ENCODE results near the gene ZDHHC6. TPM values are rescaled to one million over a fixed set of nuclear protein-coding genes. Genes with fewer than 3 reads are reported as not detected.
"Not testable (repeated sequence)": the region's sequence is repeated elsewhere in the genome, so short reads cannot be mapped to it uniquely, and the experiment has no call there.

ZDHHC6 gene
- total RNA-seq, 1 donor from 2014 or later, result 30.4 TPM

DNA sequence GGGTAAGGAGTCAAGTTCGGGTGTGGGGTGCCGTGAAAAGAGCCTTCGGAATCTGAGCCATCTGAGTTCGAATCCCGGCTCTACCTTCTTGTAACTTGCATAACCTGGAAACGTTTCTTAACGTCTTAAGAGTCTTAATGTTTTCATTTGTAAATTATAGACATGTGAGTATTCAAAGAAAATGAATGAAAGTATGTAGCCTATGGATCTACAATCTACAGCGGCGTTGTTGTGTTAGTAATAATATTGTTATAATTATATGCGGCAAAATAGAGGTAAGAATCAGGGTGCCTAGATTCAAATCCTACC, 860 bp upstream of the ZDHHC6 start:
- ATAC-seq (no peak), DNase-seq (ENCODE audit: low spot score) (no peak)
- intact Hi-C loops (cut with DNase I), result no loop called here

DNA sequence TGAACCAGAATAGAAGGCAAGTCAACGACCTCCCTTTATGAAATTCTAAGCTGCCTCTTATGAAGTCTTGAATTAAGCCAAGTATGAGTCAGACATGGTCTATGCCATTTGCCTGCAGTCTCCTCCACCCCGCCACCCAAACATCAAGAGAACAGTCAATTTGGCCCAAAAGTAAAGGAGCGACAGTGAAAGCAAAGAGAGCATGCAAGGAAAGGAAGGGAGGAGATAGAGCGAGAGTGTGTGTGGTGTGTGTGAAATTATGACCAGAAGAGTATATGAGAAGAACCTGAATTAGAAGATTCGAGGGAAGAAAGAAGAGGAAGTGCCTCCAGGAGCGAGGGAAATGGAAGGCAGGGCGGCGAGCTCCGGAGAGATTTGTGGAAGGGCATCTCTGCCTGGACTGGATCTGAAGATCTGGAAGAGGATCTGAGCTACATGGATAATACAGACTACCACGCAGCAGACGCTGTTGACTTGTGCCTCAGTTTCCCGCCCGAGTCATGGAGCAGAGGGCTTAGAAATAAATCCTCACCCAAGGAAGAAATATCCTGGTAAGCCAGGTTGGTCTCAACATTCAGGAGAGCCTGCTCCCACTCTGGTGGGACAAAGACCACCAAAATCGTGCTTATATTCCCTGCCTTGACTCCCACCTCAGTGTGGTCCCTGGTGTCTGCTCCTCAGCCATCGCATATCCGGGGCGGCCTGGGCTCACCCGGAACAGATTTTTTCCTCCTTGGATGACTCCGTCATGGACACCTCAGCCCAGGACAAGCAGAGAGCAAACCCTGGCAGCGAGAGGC, 459 bp downstream of the ZDHHC6 start:
- intact Hi-C loops (cut with DNase I), result no loop called here
- peak; percentile 83 for ATAC-seq
- no peak for DNase-seq (ENCODE audit: low spot score)

DNA sequence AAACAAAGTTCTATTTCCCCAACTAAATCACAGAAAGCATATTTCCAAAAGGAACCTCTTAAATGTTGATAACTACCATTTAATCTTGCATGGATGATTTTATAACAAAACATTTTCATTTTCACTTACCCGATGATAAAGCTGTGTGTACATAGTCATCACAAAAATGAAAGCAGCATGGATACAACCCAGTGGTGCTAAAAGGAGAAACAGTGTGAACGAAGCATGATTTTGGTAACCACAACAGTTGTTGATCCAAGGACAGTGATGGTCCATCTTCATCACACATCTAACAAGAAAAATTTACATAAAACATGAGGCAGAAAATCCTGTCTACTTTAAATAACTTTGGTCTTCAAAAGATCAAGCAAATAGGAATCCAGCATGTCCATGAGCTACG, 4.7 kb downstream of the ZDHHC6 start:
- intact Hi-C loops (cut with DNase I), result no loop called here

DNA sequence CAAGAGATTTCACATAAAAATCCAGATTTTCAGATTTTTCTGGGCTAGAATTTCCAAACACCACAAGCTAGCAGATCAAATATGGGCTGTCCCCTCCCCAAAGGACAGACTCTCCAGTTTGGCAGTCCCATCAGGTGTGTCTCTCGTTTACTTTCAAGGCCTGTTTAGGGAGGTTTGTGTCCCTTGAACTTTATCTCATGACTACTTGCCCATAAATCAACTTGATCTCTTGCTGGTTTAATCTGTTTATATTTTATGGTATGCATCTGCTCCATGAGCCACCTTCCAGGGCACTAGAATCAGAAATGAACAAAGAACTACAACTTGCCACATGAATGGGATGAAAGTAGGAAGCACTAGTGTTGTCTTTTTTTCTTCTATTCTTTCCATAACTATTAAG, 5.2 kb downstream of the ZDHHC6 start:
- ATAC-seq (no peak), DNase-seq (ENCODE audit: low spot score) (no peak)
- intact Hi-C loops (cut with DNase I), result no loop called here

More for the DNA sequence above, 4.7 kb downstream of the ZDHHC6 start:
- ATAC-seq (no peak), DNase-seq (ENCODE audit: low spot score) (no peak)

DNA sequence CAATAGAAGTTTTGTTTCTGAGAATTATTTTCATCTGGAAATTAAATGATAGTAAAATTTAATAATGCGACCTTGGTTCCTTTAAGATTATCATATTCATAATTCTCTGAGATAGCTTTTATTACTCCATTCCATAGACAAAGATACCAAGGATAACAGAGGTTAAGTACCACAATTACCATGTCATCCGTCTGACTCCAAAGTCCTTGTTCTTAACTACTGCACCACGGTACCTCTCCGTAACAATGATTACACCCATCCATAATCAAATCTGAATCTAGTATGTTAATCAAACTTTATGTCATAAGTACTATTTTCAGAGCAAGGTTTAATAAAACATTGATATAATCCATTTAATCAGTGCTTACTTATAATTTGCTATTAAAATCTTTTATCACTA, 8.4 kb downstream of the ZDHHC6 start:
- intact Hi-C loops (cut with DNase I), result no loop called here
- DNase-seq (ENCODE audit: low spot score), result no peak
- ATAC-seq, result no peak

DNA sequence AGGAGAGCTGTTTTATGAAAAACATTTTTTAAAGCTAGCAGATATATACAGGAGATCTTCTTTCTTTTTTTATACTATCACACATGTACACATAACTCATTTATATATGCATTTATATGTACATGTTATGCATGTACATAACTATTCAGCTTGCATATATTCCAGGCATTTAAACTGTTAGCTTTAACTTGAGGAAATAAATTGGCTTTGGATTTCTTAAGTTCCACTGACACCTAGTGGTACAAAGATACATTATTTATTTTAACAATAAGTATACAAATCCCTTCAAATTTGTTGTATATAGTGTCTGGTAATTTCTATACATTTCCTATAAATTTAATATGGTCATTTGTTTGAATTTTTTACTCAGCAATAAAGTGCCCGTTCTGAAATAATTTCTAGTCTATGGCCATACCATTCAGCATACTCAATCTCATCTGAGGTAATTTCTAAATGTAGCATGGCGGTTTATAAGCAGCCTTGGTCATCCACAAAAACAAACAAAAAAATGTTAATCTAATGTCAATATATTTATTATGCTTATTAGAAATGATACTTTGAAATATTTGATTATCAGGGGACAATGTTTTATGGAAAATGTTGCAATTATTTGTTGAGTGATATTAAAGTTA, 11.6 kb downstream of the ZDHHC6 start:
- intact Hi-C loops (cut with DNase I), result no loop called here
- ATAC-seq, result no peak
- DNase-seq (ENCODE audit: low spot score), result no peak

DNA sequence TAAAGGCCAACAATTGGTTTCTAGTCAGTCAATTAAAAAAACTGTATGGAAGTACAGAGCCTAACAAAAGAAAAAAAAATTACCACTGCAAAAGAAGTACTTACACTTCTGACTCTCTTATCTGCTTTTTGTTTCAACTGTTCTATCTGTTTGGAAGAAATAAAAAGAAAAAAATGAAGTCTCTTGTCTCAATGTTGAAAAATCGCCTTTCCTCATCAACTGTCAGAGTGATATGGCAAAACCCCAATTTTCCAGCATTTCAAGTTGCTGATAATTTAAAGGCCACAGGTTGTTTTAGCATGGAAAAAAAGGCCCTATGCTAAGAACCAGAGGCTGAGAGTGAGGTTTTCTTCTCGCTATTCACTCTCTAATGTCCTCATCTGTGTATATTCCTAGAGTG, 13.6 kb downstream of the ZDHHC6 start:
- intact Hi-C loops (cut with DNase I), result no loop called here
- no peak for DNase-seq (ENCODE audit: low spot score)
- no peak for ATAC-seq

DNA sequence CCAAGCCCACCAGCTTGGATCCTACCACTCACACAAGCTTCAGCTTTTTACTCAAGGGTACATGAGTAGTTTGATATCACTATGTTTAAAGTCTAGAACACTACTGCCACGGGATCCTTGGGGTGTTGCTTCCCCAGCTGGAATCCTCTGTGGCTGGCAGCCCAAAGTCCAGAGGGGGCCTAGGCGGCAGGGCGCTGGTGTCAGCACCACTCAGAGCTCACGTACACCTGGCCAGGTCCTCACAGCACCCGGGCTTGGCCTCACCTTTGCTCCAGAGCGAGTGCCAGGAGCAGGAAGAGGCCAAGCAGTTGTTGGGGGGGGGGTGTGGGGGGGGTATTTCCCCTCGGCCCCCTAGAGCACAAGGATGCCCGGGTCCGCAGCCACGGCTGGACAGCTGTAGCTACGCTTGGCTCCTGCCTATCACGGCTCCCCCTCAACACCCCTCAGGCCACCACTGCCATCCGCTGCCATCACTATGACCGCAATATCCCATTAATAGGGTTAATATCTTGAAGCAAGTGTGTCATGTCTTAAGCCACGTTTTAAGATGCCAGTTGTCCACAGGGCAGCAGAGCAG, 17.0 kb downstream of the ZDHHC6 start:
- DNase-seq (ENCODE audit: low spot score) (no peak), ATAC-seq (no peak)
- intact Hi-C loops (cut with DNase I), result no loop called here

DNA sequence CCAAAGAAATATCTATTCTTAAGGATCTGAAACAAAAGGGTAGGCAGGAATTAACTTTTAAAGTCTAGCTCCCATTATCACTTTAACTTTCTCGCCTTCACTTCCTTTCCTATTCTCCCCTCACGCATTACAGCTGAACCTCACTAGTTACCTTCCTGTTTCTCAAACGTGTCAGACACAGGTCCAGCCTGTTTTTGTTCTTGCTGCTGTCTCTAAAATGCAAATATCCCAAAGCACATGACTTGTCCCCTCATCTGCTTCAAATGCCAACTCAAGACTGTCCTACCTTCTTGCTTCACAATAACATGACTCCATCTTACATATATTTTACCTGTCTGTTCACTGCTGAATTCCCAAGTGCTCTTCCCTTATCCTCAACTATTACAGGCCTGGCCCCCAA, 17.6 kb downstream of the ZDHHC6 start:
- intact Hi-C loops (cut with DNase I), result no loop called here
- ATAC-seq, result no peak
- no peak for DNase-seq (ENCODE audit: low spot score)

DNA sequence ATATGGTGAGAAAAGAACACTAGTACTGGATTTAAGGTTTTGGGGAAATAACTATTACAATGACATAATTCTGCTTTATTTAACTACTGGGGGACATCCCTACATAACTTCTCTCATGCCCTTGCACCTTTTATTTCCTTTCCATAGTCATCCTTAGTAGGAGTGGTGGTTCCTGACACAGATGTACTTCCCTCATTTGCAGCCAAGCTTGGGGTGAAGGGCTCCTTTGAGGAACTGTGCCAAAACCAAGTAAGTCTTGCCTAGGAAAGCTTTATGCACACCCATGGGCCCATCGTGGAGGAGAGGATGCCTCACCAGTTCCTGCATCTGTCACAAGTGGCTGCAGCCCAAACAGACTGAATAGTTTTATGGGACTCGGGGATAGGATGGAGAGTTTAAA, 20.6 kb downstream of the ZDHHC6 start:
- DNase-seq (ENCODE audit: low spot score), result no peak
- ATAC-seq, result no peak
- intact Hi-C loops (cut with DNase I), result no loop called here

DNA sequence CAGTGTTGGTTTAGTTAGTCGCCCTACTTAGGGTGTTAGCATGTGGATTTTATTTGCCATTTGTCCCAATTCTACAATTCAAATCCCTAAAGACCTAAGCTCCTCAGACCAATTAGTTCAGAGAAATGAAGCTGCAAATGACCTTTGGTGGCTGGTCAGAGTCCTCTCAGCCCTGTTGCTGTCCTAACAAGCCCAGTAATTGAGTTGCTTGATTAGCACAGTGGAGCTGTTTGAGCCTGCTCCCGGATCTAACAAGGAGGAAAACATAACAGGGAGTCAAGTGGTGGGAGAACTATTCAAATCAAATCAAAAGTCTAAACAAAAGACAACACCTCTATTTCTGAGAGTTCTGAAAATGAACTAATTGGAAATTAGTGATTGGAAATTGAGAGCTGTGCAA, 22.1 kb downstream of the ZDHHC6 start:
- intact Hi-C loops (cut with DNase I), result no loop called here
- DNase-seq (ENCODE audit: low spot score) (no peak), ATAC-seq (no peak)

DNA sequence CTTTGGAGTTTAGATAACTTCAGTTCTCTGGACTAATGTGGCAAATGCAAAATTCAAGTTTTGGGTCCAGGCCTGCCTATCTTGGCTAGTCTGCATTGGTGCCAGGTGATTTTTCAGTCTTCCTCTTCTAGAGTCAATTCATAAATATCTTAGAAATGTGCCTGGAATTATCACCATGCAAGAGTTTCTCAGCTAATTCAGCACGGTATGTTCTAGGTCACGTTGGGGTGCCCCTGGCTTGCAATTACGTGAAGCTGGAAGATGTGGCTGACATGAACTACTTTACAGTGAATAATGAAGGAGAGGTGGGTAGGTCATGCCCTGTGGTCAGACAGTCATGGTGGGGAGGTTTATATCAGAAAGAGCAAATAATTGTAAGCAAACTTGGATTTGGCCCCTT, 25.0 kb downstream of the ZDHHC6 start:
- DNase-seq (ENCODE audit: low spot score), result no peak
- intact Hi-C loops (cut with DNase I), result no loop called here
- ATAC-seq, result no peak

DNA sequence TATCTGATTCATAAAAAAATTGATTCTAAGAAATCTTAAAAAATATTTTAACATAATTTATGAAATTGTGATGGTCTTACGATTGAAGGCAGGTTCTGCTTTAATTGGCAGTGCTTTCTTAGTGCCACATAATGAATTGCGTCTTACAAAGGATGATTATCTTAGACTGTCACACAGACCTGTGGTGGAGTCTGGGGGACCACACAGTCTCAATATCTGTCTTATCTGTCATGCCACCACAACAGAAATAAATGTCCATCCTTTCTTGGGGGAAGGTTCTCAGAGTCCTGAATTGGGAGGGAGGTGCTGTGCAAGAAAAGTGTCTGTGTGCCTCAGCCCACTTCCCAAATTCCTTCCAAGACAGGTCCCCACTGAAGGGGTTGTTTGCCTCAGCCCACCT, 34.0 kb downstream of the ZDHHC6 start:
- ATAC-seq, result no peak
- DNase-seq (ENCODE audit: low spot score), result no peak
- intact Hi-C loops (cut with DNase I), result no loop called here

DNA sequence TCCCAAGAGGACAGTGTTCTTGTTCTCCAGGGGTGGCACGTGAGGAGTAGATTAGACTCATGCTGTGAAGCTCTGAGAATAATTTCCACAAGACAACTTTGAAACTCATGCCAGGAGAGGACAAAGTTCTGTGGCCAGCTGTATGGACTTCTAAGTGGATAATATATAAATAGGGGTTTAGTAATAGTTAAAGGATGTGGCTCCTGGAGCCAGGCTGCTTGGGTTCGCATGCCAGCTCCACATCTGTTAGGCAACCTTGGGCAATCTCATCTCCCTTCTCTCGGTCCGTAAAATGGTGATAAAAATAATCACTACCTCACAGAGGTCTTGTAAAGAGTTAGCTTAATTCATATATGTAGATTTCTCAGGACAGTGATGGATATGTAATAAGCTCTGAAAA, 37.0 kb downstream of the ZDHHC6 start:
- no peak for ATAC-seq
- intact Hi-C loops (cut with DNase I), result no loop called here
- DNase-seq (ENCODE audit: low spot score), result no peak

DNA sequence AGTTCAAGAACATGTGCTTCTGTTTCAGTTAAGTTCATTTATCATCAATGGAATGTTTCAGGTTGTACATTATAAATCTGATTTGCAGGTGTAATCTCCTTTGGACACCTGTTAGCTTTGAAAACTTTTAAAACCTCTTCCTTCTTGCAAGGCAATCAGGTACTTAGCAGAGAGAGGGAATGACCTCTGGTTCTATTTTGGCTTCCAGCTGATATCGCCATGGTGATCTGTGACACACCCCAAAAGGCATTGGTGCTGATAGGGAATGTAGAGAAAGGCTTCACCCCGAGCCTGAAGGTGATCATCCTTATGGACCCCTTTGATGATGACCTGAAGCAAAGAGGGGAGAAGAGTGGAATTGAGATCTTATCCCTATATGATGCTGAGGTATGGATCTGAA, 37.4 kb downstream of the ZDHHC6 start:
- intact Hi-C loops (cut with DNase I), result no loop called here
- DNase-seq (ENCODE audit: low spot score), result no peak
- ATAC-seq, result no peak

DNA sequence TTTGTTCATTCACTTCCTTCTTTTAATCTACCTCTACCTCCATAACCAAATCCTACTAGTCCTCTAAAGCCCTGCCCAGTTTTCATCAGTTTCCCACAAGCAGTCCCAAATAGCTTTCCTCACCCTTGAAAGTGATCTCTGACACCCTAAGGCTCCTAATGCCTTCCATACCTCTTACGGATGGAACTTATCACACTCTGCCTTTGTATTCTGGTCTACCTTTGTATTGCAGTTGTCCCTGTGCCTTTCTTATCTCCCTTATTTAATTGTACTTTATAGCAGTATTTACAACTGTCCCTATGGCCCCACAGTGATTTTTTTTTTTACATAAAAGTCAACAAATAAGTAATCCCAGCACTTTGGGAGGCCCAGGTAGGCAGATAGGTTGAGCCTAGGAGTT, 39.0 kb downstream of the ZDHHC6 start:
- DNase-seq (ENCODE audit: low spot score) (no peak), ATAC-seq (no peak)
- intact Hi-C loops (cut with DNase I), result no loop called here

DNA sequence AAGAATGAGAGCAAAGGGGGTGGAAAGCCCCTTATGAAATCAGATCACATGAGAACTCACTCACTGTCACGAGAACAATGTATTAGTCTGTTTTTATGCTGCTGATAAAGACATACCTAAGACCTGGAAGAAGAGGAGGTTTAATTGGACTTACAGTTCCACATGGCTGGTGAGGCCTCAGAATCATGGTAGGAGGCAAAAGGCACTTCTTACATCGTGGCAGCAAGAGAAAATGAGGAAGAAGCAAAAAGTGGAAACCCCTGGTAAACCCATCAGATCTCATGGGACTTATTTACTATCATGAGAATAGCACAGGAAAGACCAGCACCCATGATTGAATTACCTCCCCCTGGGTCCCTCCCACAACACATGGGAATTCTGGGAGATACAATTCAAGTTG, 39.9 kb downstream of the ZDHHC6 start:
- ATAC-seq; intact Hi-C loops (cut with DNase I); DNase-seq (ENCODE audit: low spot score): not testable (repeated sequence)

DNA sequence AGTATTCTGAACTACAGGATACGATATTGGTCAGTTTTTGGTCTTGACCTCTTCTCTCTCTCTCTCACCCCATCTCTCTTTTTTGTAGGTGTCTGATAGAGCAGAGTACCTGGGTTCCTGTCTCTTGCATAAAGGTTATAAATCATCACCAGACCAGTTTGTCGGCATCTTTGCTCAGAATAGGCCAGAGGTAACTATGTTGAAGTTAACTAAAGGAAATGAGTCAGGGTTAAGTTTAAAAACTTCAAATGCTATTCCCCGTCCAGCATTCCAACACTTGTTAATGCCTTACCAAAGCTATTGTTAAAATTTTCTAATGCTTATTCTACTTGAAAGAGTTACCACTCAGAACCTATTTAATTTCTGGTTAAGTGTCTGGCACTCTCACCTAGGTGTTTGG, 42.1 kb downstream of the ZDHHC6 start:
- intact Hi-C loops (cut with DNase I), result no loop called here
- no peak for ATAC-seq
- DNase-seq (ENCODE audit: low spot score), result no peak

DNA sequence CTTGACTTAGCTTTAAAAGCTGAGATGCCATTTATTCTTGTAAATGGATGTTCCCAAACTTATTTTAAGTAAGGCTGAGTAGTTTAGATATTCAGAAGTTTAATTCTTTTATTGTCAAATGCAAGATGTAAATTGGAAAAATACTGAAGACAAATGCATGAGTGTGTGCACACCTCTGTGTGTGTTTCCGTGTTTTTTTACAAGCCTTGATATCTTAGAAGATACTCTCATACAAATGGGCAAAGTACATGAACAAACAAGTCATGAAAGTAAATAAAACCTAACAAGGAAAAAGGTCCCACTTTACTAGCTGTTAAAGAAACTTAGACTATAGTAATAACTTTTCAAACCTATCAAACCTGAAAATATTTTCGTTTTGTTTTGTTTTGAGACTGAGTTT, 43.8 kb downstream of the ZDHHC6 start:
- no peak for ATAC-seq
- DNase-seq (ENCODE audit: low spot score), result no peak
- intact Hi-C loops (cut with DNase I), result no loop called here

DNA sequence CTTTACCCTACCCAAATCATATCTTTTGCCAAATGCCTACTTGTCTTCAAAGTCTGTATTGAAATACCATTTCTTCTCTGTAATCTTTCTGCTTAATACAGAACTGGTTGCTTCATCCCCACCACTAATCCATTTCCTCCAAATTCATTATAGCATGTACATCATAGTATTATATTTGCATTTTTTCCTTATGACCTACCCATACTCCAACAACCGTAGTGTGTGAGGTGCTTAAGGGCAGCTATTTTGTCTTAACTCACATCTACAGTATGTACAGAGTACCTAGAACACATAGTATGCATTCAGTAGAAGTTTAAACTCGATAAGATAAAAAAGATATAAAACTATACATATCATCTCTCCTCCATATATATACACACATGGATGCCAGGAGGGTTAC, 49.1 kb downstream of the ZDHHC6 start:
- intact Hi-C loops (cut with DNase I), result no loop called here
- ATAC-seq, result no peak
- DNase-seq (ENCODE audit: low spot score), result no peak

Data from sciatic nerve (tissue), 2 donors.